HFF-Myc (cell line): ENCODE data around the gene KLF13.

Source experiments
- DNase-seq: peaks from one replicate; pipeline ENCODE4 v3.0.0-alpha.2; 2011; ENCODE audit warnings: low read depth; ENCODE audit errors: extremely low read depth
- H3K4me3 ChIP-seq: replicated peaks from 2 replicates; pipeline ENCODE4 v1.5.1; 2011; ENCODE audit warnings: low read depth, mild to moderate bottlenecking, control low read depth, low read length
- CTCF ChIP-seq: IDR thresholded peaks from 2 replicates; pipeline ENCODE4 v1.5.1; 2012; ENCODE audit warnings: mild to moderate bottlenecking, low read depth, low read length, control low read depth; ENCODE audit errors: missing control alignments

Gene KLF13

GRCh38 chr15:31307270-31308184, 19.1 kb upstream of the KLF13 start:
- no peak for DNase-seq
- TF ChIP-seq CTCF: no peak
- no peak overlapping the region for H3K4me3 ChIP-seq

- no peak overlapping the region for H3K4me3 ChIP-seq
- no peak for TF ChIP-seq CTCF
- no peak for DNase-seq
Observed at GRCh38 chr15:31308185-31308639, 18.4 kb upstream of the KLF13 start.

DNA sequence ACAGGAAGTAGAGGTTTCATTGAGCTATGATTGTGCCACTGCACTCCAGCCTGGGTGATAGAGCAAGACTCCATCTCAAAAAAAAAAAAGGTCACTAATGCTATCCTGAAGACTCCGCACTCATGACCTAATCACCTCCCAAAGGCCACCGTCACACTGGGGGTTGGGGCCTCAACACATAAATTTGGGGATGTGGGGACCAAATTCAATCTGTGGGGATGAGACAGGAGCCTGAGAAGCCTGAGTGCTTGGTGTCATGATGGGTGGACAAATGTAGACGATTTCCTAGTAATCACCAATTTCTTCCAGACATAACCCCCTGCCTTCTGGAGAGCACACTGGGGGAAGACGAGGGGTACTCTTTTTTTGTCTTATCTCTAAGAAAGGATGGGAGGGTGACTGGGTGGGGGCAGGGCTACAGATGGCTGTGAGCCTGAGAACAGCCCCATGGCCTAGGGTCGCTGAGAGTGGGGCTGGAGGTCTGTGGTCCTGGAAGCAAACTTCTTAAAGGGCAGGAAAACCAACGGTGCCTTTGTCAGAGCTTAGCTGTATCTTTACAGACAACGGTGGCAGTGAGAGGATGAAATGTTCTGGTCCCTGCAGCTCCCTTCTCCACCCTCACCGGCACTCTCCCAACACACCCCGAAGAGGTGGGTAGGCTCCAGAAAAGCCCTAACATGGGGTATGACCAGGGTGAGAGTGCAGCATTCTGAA, 16.6 kb upstream of the KLF13 start:
- no peak for DNase-seq
- H3K4me3 ChIP-seq: no peak overlapping the region
- no peak for TF ChIP-seq CTCF

- no peak for TF ChIP-seq CTCF
- H3K4me3 ChIP-seq: no peak overlapping the region
- DNase-seq: no peak
Observed at GRCh38 chr15:31311735-31312619, 14.7 kb upstream of the KLF13 start.

GRCh38 chr15:31313223-31313622, 13.4 kb upstream of the KLF13 start:
- no peak for DNase-seq
- TF ChIP-seq CTCF: no peak
- no peak overlapping the region for H3K4me3 ChIP-seq

DNA sequence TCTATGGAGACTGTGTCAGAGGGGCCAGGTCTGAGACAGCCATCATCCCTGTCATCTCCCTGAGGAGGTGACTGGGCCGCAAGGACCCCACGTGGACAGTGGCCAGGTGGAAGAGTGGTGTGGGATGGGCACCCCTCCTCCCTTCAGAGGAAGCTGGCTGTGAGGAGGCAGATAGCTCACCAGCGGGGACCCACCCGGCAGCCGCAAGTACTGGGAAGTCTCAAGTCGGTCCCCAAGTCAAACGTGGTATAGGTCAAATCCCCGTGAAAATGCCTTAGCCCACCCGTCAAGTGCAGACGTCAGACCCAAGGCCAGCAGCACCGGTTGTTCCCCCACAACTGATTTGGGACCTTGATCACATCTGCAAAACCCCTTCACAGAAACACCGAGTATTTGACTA, 12.3 kb upstream of the KLF13 start:
- no peak for DNase-seq
- no peak for TF ChIP-seq CTCF
- H3K4me3 ChIP-seq: no peak overlapping the region
